Measurements from ENCODE around the gene SIN3B.

Gene SIN3B

GRCh38 chr19:16889883-16890460, 60.8 kb downstream of the SIN3B start:
- H3K27ac Mint-ChIP-seq: no peak overlapping the region
- no peaks in the 10 kb centered on the region for H3K36me3 Mint-ChIP-seq (ENCODE audit: low read depth)
- TF ChIP-seq, protein P1, sequence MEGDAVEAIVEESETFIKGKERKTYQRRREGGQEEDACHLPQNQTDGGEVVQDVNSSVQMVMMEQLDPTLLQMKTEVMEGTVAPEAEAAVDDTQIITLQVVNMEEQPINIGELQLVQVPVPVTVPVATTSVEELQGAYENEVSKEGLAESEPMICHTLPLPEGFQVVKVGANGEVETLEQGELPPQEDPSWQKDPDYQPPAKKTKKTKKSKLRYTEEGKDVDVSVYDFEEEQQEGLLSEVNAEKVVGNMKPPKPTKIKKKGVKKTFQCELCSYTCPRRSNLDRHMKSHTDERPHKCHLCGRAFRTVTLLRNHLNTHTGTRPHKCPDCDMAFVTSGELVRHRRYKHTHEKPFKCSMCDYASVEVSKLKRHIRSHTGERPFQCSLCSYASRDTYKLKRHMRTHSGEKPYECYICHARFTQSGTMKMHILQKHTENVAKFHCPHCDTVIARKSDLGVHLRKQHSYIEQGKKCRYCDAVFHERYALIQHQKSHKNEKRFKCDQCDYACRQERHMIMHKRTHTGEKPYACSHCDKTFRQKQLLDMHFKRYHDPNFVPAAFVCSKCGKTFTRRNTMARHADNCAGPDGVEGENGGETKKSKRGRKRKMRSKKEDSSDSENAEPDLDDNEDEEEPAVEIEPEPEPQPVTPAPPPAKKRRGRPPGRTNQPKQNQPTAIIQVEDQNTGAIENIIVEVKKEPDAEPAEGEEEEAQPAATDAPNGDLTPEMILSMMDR (IDR thresholded peaks at IDR 0.05; ENCODE audit: unreplicated experiment in 3 of 3): no peak
- H3K4me3 Mint-ChIP-seq: no peak overlapping the region
- H3K4me1 Mint-ChIP-seq: no peaks in the 10 kb centered on the region
- H3K9me3 Mint-ChIP-seq: no peaks in the 10 kb centered on the region
- H3K27me3 Mint-ChIP-seq (ENCODE audit: low read depth): peaks cover 8% of the 10 kb centered on the region

DNA sequence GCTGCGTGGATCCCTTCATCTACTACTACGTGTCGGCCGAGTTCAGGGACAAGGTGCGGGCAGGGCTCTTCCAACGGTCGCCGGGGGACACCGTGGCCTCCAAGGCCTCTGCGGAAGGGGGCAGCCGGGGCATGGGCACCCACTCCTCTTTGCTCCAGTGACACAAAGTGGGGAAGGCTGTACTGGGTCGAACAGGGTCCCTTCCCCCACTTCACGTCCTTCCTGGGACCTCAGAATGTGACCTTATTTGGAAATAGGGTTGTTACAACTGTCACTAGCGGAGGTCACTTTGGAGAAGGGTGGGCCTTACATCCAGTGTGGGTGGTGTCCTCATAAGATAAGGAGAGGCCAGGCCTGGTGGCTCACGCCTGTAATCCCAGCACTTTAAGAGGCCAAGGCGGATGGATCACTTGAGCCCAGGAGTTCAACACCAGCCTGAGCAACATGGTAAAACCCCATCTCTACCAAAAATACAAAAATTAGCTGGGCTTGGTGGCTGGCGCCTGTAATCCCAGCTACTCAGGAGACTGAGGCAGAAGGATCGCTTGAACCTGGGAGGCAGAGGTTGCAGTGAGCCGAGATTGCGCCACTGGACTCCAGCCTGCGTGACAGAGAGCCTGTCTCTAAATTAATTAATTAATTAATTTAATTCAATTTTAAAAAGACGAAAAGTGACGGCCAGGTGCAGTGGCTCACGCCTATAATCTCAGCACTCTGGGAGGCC, 61.4 kb downstream of the SIN3B start:
- no peak overlapping the region for H3K27ac Mint-ChIP-seq
- H3K4me3 Mint-ChIP-seq: no peak overlapping the region
- no peaks in the 10 kb centered on the region for H3K36me3 Mint-ChIP-seq (ENCODE audit: low read depth)
- peaks cover 8% of the 10 kb centered on the region for H3K27me3 Mint-ChIP-seq (ENCODE audit: low read depth)
- TF ChIP-seq, protein P1 (IDR thresholded peaks at IDR 0.05; ENCODE audit: unreplicated experiment in 3 of 3): no peak
- H3K9me3 Mint-ChIP-seq: no peaks in the 10 kb centered on the region
- H3K4me1 Mint-ChIP-seq: no peaks in the 10 kb centered on the region

- H3K27me3 Mint-ChIP-seq (ENCODE audit: low read depth): peaks cover 8% of the 10 kb centered on the region
- H3K9me3 Mint-ChIP-seq: no peaks in the 10 kb centered on the region
- no peaks in the 10 kb centered on the region for H3K36me3 Mint-ChIP-seq (ENCODE audit: low read depth)
- TF ChIP-seq, protein P1 (IDR thresholded peaks at IDR 0.05; ENCODE audit: unreplicated experiment in 3 of 3): no peak
- H3K4me1 Mint-ChIP-seq: no peaks in the 10 kb centered on the region
- H3K27ac Mint-ChIP-seq: no peak overlapping the region
- H3K4me3 Mint-ChIP-seq: no peak overlapping the region
Measured at GRCh38 chr19:16891696-16892382, 62.6 kb downstream of the SIN3B start.

- TF ChIP-seq, protein P1 (IDR thresholded peaks at IDR 0.05; ENCODE audit: unreplicated experiment in 3 of 3): no peak
- H3K9me3 Mint-ChIP-seq: no peaks in the 10 kb centered on the region
- no peak overlapping the region for H3K4me3 Mint-ChIP-seq
- peaks cover 8% of the 10 kb centered on the region for H3K27me3 Mint-ChIP-seq (ENCODE audit: low read depth)
- no peaks in the 10 kb centered on the region for H3K36me3 Mint-ChIP-seq (ENCODE audit: low read depth)
- no peak overlapping the region for H3K27ac Mint-ChIP-seq
- no peaks in the 10 kb centered on the region for H3K4me1 Mint-ChIP-seq
Measured at GRCh38 chr19:16892436-16892835, 63.2 kb downstream of the SIN3B start.

- Mint-ChIP-seq H3K9me3 (no peaks in the 10 kb centered on the region), H3K4me3 (no peak overlapping the region), H3K27me3 (ENCODE audit: low read depth) (peaks cover 9% of the 10 kb centered on the region), H3K27ac (no peak overlapping the region), H3K36me3 (ENCODE audit: low read depth) (no peaks in the 10 kb centered on the region), H3K4me1 (no peaks in the 10 kb centered on the region)
- TF ChIP-seq, protein P1 (IDR thresholded peaks at IDR 0.05; ENCODE audit: unreplicated experiment in 3 of 3): no peak
Measured at GRCh38 chr19:16892868-16893685, 63.9 kb downstream of the SIN3B start.
